GM12891 (cell line): ENCODE measurements around the gene EFNA2.

Experiments used
- PAX5 ChIP-seq: IDR thresholded peaks from 2 replicates; pipeline ENCODE4 v1.6.1; 2011; ENCODE audit warnings: low read length, moderate library complexity, mild to moderate bottlenecking; ENCODE audit not compliant: insufficient read depth, severe bottlenecking
- POLR2A ChIP-seq: IDR thresholded peaks from 2 replicates; pipeline ENCODE4 v1.6.1; 2011; ENCODE audit warnings: low read depth, low read length, control low read depth
- POLR2AphosphoS5 ChIP-seq: IDR thresholded peaks from 2 replicates; pipeline ENCODE4 v1.6.1; 2011; ENCODE audit warnings: low read depth, low read length, control low read depth
- POU2F2 ChIP-seq: IDR thresholded peaks from 2 replicates; pipeline ENCODE4 v1.6.1; 2011; ENCODE audit warnings: low read depth, mild to moderate bottlenecking, control low read depth, low read length, moderate library complexity
- SPI1 ChIP-seq: IDR thresholded peaks from 2 replicates; pipeline ENCODE4 v1.6.1; 2011; ENCODE audit warnings: low read depth, low read length, control low read depth
- TAF1 ChIP-seq: IDR thresholded peaks from 2 replicates; pipeline ENCODE4 v1.6.1; 2011; ENCODE audit warnings: low read depth, low read length, control low read depth

DNA sequence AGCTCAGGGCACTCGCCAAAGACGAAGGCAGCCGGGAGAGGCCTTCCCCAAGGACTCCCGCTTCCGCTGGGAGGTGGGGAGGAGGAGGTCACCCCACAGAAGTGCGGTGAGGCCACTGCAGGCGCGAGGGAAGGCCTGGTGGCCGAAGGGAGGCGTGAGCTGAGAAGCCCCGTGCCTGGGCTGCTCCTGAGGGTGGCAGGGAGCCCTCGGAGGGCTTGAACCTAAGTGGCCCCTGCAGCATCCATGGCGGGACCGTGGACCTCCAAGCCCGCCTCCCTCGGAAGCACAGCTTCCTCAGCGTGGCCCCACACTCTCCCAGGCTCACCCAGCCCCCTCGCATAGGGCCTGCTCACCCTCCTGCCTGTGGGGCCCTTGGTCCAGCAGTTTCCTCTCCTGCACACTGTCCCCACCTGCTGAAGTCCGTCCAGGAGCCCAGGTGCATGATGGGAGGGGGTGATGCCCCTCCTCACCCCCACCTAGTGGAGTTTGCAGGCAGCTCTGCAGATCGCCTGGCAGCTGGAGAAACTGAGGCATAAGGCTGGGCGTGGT is 25.9 kb downstream of the EFNA2 start:
- TF ChIP-seq POLR2AphosphoS5, result no peak
- TF ChIP-seq POLR2A, result no peak
- no peak for TF ChIP-seq TAF1
- TF ChIP-seq SPI1, result no peak
- no peak for TF ChIP-seq POU2F2
- TF ChIP-seq PAX5, result no peak
